A673 (cell line): ENCODE results near the gene PLSCR1.

Experiments used
- CTCF ChIP-seq: fragments of 300-800, 200-600 bp; sonication (generic); conservative IDR thresholded peaks from 2 replicates; pipeline ENCODE4 v1.5.1; 2017; ENCODE audit warnings: low read depth, mild to moderate bottlenecking, antibody characterized with exemption, low read length, moderate library complexity, mixed read lengths
- EZH2 ChIP-seq: fragments of 200-600 bp; sonication (generic); IDR thresholded peaks from 2 replicates; pipeline ENCODE4 v1.6.1; 2017; ENCODE audit warnings: borderline replicate concordance, low read depth, mild to moderate bottlenecking, mixed read lengths, antibody characterized with exemption, low read length; ENCODE audit not compliant: poor library complexity, severe bottlenecking

- TF ChIP-seq CTCF (no peak), EZH2 (no peak)
These were observed 75.7 kb downstream of the PLSCR1 start for GRCh38 chr3:146468671-146469149.
